Fibroblast of lung (primary cell): ENCODE results near the gene JMJD7. TPM values are rescaled to one million over a fixed set of nuclear protein-coding genes. Genes with fewer than 3 reads are reported as not detected.

Experiments
- DNase-seq, 2 donors: peaks; one replicate each; pipeline versions ENCODE4 v3.0.0 to v3.0.0-alpha.2; 2010; ENCODE audit warnings: low read depth in 2 of 2
- H2AFZ ChIP-seq: 2 replicates; pipeline ENCODE4 v1.5.1; 2012; ENCODE audit warnings: low read length, control low read depth, inconsistent platforms
- H3K27ac ChIP-seq: 2 replicates; pipeline ENCODE4 v1.5.1; 2011; ENCODE audit warnings: low read length, control low read depth; ENCODE audit not compliant: insufficient read depth
- H3K27me3 ChIP-seq: 2 replicates; pipeline ENCODE4 v1.5.1; 2011; ENCODE audit warnings: mild to moderate bottlenecking, low read length; ENCODE audit not compliant: control insufficient read depth, insufficient read depth
- H3K36me3 ChIP-seq: 2 replicates; pipeline ENCODE4 v1.5.1; 2011; ENCODE audit warnings: low read length; ENCODE audit not compliant: control insufficient read depth, insufficient read depth
- H3K4me1 ChIP-seq: 2 replicates; pipeline ENCODE4 v1.5.1; 2011; ENCODE audit warnings: low read length; ENCODE audit not compliant: control insufficient read depth, insufficient read depth; ENCODE audit errors: extremely low read depth
- H3K4me2 ChIP-seq: 2 replicates; pipeline ENCODE4 v1.5.1; 2011; ENCODE audit warnings: low read length, control low read depth; ENCODE audit not compliant: insufficient read depth; ENCODE audit errors: extremely low read depth
- H3K4me3 ChIP-seq, 4 experiments: fragments of 200-600 bp in 1 of 4; sonication (generic) in 1 of 4; replicated peaks in 1 of 4; 2 replicates each; pipeline ENCODE4 v1.5.1; 2011 to 2016; ENCODE audit warnings: low read length in 4 of 4, low read depth in 3 of 4, mild to moderate bottlenecking in 3 of 4, control low read depth in 2 of 4, inconsistent platforms in 1 of 4, mixed read lengths in 1 of 4; ENCODE audit not compliant: insufficient read depth in 1 of 4; ENCODE audit errors: control extremely low read depth in 1 of 4
- H3K79me2 ChIP-seq: 2 replicates; pipeline ENCODE4 v1.5.1; 2012; ENCODE audit warnings: mild to moderate bottlenecking, low read length, inconsistent platforms; ENCODE audit not compliant: control insufficient read depth, insufficient read depth
- H3K9ac ChIP-seq: 2 replicates; pipeline ENCODE4 v1.5.1; 2011; ENCODE audit warnings: mild to moderate bottlenecking, low read length, control low read depth; ENCODE audit not compliant: insufficient read depth
- H3K9me3 ChIP-seq: 2 replicates; pipeline ENCODE4 v1.5.1; 2012; ENCODE audit warnings: low read depth, low read length; ENCODE audit not compliant: control insufficient read depth, insufficient read depth
- H4K20me1 ChIP-seq: 2 replicates; pipeline ENCODE4 v1.5.1; 2011; ENCODE audit warnings: low read length; ENCODE audit not compliant: control insufficient read depth, insufficient read depth; ENCODE audit errors: extremely low read depth
- CTCF ChIP-seq, 2 donors: IDR thresholded peaks in 1 of 2; conservative IDR thresholded peaks in 1 of 2; 1 replicate in 1 of 2; 2 replicates in 1 of 2; pipeline ENCODE4 v1.5.1; 2011 to 2012; ENCODE audit warnings: low read length in 2 of 2, control low read depth in 1 of 2, inconsistent platforms in 1 of 2, low read depth in 1 of 2, mild to moderate bottlenecking in 1 of 2
- EZH2 ChIP-seq: IDR thresholded peaks from 2 replicates; pipeline ENCODE4 v1.5.1; 2012; ENCODE audit warnings: low read length, control low read depth, mild to moderate bottlenecking; ENCODE audit errors: missing control alignments
- polyA plus RNA-seq, 2 donors: library from polyadenylated mRNA; depleted of rRNA in 1 of 2; stranded (reverse) in 1 of 2; unstranded in 1 of 2; fragments of >200 nt; gene quantifications; 2 replicates each; pipeline ENCODE4 v1.2.1, GENCODE V29; 2011 to 2012; ENCODE audit warnings: missing spikeins in 1 of 2
- total RNA-seq: library from RNA; depleted of rRNA; stranded (reverse); fragments of >200 nt; gene quantifications from 2 replicates; pipeline ENCODE4 v1.2.1, GENCODE V29; 2014

The JMJD7 gene
- total and polyA plus RNA-seq, 2 donors (not counting 1 experiment from before 2014, with no cell fraction given): 2.2 to 4.0 TPM

GRCh38 chr15:41832208-41832607 is 4.3 kb downstream of the JMJD7 start:
- TF ChIP-seq EZH2 (no peak), CTCF (conservative IDR thresholded peaks at IDR 0.05 in 1 of 2, IDR thresholded peaks at IDR 0.05 in 1 of 2; ENCODE audit: low read depth in 1 of 2, low read length in 2 of 2) (no peak)
- Histone ChIP-seq H3K4me1 (no peaks in the 10 kb centered on the region), H3K9me3 (no peaks in the 10 kb centered on the region), H4K20me1 (no peaks in the 10 kb centered on the region), H3K27me3 (no peaks in the 10 kb centered on the region), H3K36me3 (no peaks in the 10 kb centered on the region), H3K9ac (no peak overlapping the region), H3K27ac (no peak overlapping the region), H2AFZ (no peak overlapping the region), H3K4me2 (no peak overlapping the region), H3K79me2 (no peaks in the 10 kb centered on the region), H3K4me3 (no peak overlapping the region)
- no peak for DNase-seq

- H3K36me3 ChIP-seq: no peaks in the 10 kb centered on the region
- H3K9ac ChIP-seq: no peak overlapping the region
- no peaks in the 10 kb centered on the region for H3K79me2 ChIP-seq
- no peak for TF ChIP-seq CTCF (conservative IDR thresholded peaks at IDR 0.05 in 1 of 2, IDR thresholded peaks at IDR 0.05 in 1 of 2; ENCODE audit: low read depth in 1 of 2, low read length in 2 of 2)
- TF ChIP-seq EZH2: no peak
- no peak overlapping the region for H2AFZ ChIP-seq
- no peaks in the 10 kb centered on the region for H3K27me3 ChIP-seq
- DNase-seq: no peak
- no peaks in the 10 kb centered on the region for H3K9me3 ChIP-seq
- no peak overlapping the region for H3K4me3 ChIP-seq
- H3K27ac ChIP-seq: no peak overlapping the region
- no peaks in the 10 kb centered on the region for H3K4me1 ChIP-seq
- no peaks in the 10 kb centered on the region for H4K20me1 ChIP-seq
- no peak overlapping the region for H3K4me2 ChIP-seq
Observed at GRCh38 chr15:41832875-41833274, 5.0 kb downstream of the JMJD7 start.

- no peak overlapping the region for H2AFZ ChIP-seq
- DNase-seq: no peak
- no peaks in the 10 kb centered on the region for H3K79me2 ChIP-seq
- TF ChIP-seq EZH2 (no peak), CTCF (conservative IDR thresholded peaks at IDR 0.05 in 1 of 2, IDR thresholded peaks at IDR 0.05 in 1 of 2; ENCODE audit: low read depth in 1 of 2, low read length in 2 of 2) (no peak)
- H3K9ac ChIP-seq: no peak overlapping the region
- H3K27ac ChIP-seq: no peak overlapping the region
- H3K4me1 ChIP-seq: no peaks in the 10 kb centered on the region
- H3K4me2 ChIP-seq: no peak overlapping the region
- H3K27me3 ChIP-seq: no peaks in the 10 kb centered on the region
- no peaks in the 10 kb centered on the region for H3K36me3 ChIP-seq
- no peaks in the 10 kb centered on the region for H4K20me1 ChIP-seq
- H3K9me3 ChIP-seq: no peaks in the 10 kb centered on the region
- H3K4me3 ChIP-seq: no peak overlapping the region
Observed at GRCh38 chr15:41834096-41834495, 6.2 kb downstream of the JMJD7 start.
